Measurements from ENCODE around the gene KLHL40.

GRCh38 chr3:42647821-42648459 lies 37.4 kb upstream of the KLHL40 start:
- TF ChIP-seq CTCF (IDR thresholded peaks at IDR 0.05; ENCODE audit: extremely low read depth in 1 of 2, insufficient read depth in 1 of 2, low read depth in 1 of 2, low read length in 2 of 2) (no peak), EZH2 (IDR thresholded peaks at IDR 0.05; ENCODE audit: borderline replicate concordance, low read depth, low read length, severe bottlenecking) (no peak), POLR2AphosphoS5 (IDR thresholded peaks at IDR 0.05; ENCODE audit: insufficient read depth, low read depth, low read length) (no peak), JUN (IDR thresholded peaks at IDR 0.05; ENCODE audit: borderline replicate concordance, insufficient read depth, insufficient read length, low read depth) (no peak), POLR2A (IDR thresholded peaks at IDR 0.05; ENCODE audit: low read depth, low read length) (peak; percentile 22), MAX (IDR thresholded peaks at IDR 0.05; ENCODE audit: insufficient read depth, insufficient read length) (no peak), GATA2 (IDR thresholded peaks at IDR 0.05; ENCODE audit: insufficient read depth, insufficient read length, low read depth, low read length) (no peak), FOS (IDR thresholded peaks at IDR 0.05; ENCODE audit: borderline replicate concordance, insufficient read depth, low read length) (no peak)
